DOHH2 (cell line): ENCODE data around the gene COPZ2.
A peak's percentile ranks its signal among the peaks of the same experiment; 100 is the strongest.

Experiments used
- H3F3A ChIP-seq: fragments of 200-600 bp; sonication (generic), shearing (Covaris generic); 2 replicates; pipeline ENCODE4 v1.6.0; 2016; ENCODE audit warnings: antibody characterized with exemption, mild to moderate bottlenecking; ENCODE audit not compliant: control insufficient read depth, insufficient read depth
- H3K27ac ChIP-seq: fragments of 200-600 bp; sonication (generic); 2 replicates; pipeline ENCODE4 v1.5.1; 2014; ENCODE audit warnings: low read depth, mild to moderate bottlenecking, low read length, moderate library complexity
- H3K27me3 ChIP-seq: fragments of 200-600 bp; sonication (generic); 2 replicates; pipeline ENCODE4 v1.6.1; 2014; ENCODE audit warnings: mild to moderate bottlenecking, low read length, mixed read lengths; ENCODE audit not compliant: control insufficient read depth
- H3K36me3 ChIP-seq: fragments of 200-600 bp; sonication (generic); 2 replicates; pipeline ENCODE4 v1.6.1; 2014; ENCODE audit warnings: mild to moderate bottlenecking, low read length, moderate library complexity, mixed read lengths; ENCODE audit not compliant: control insufficient read depth
- H3K4me1 ChIP-seq: fragments of 200-600 bp; sonication (generic); 2 replicates; pipeline ENCODE4 v1.6.1; 2014; ENCODE audit warnings: mild to moderate bottlenecking, low read length, mixed read lengths; ENCODE audit not compliant: control insufficient read depth
- H3K4me2 ChIP-seq: fragments of 200-600 bp; sonication (generic); 2 replicates; pipeline ENCODE4 v1.6.0; 2014; ENCODE audit warnings: mild to moderate bottlenecking, low read length, moderate library complexity
- H3K4me3 ChIP-seq: fragments of 200-600 bp; sonication (generic); 2 replicates; pipeline ENCODE4 v1.5.1; 2014; ENCODE audit warnings: mild to moderate bottlenecking, low read length, mixed read lengths
- H3K79me2 ChIP-seq: fragments of 200-600 bp; sonication (generic); 2 replicates; pipeline ENCODE4 v1.6.1; 2014; ENCODE audit warnings: mild to moderate bottlenecking, low read length, mixed read lengths; ENCODE audit not compliant: control insufficient read depth
- H3K9me2 ChIP-seq: fragments of 200-600 bp; sonication (generic); replicated peaks from 2 replicates; pipeline ENCODE4 v1.6.1; 2014; ENCODE audit warnings: mild to moderate bottlenecking, low read length, mixed read lengths; ENCODE audit not compliant: control insufficient read depth
- H3K9me3 ChIP-seq: fragments of 200-600 bp; sonication (generic); 2 replicates; pipeline ENCODE4 v1.6.1; 2014; ENCODE audit warnings: antibody characterized with exemption, low read length, mixed read lengths; ENCODE audit not compliant: control insufficient read depth, insufficient read depth
- H4K20me1 ChIP-seq: fragments of 200-600 bp; sonication (generic); 2 replicates; pipeline ENCODE4 v1.6.0; 2014; ENCODE audit warnings: low read depth, mild to moderate bottlenecking, antibody characterized with exemption, low read length, moderate library complexity; ENCODE audit not compliant: control insufficient read depth, insufficient read depth
- CTCF ChIP-seq: fragments of 200-600 bp; sonication (generic); IDR thresholded peaks from one replicate; pipeline ENCODE4 v1.5.1; 2014; ENCODE audit warnings: antibody characterized with exemption, mild to moderate bottlenecking, low read depth, low read length; ENCODE audit not compliant: poor library complexity, severe bottlenecking
- EZH2phosphoT487 ChIP-seq: fragments of 200-600 bp; sonication (generic); IDR thresholded peaks from 2 replicates; pipeline ENCODE4 v1.6.1; 2017; ENCODE audit warnings: borderline replicate concordance, mild to moderate bottlenecking, antibody characterized with exemption, low read length, moderate library complexity, mixed read lengths

Gene COPZ2

DNA sequence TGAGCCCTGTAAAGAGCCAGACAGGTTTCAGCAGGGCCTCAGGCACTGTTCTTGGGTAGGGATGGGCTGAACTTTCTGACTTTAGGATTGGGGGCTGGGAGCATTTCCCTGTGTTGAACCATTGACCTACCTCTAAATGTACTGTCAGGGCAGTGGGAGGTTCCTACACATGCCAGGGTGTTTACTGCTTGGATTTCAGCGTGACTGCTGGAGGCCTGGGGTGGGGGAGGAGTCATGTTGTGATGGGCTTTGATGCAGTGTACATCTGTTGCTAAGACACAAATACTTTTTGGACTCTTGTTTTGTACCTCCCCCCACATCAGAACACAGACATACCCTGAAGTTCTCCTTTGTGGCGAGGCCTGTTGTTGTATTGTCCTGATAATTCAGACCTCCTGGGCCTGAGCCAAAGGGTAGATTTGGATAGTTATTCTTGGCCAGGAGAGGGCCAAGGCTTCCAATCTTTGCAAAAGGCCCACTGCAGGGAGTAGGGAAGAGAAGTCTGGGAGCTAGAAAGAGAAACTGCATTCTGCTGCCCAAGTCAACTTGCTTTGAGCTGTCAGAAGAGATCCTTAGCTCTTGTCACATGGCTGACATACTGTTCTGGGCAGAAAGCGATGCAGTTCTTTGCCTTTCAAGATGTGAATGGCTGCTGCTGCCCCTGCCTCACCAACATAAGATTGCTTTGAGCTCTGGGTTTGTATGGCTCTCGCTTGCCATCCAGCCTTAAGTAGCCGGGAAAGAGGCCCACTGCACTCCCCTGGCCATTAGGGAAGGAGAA is 14.3 kb upstream of the COPZ2 start:
- peaks cover 15% of the 10 kb centered on the region for H4K20me1 ChIP-seq
- peak overlapping the region; percentile 25 for H3K4me3 ChIP-seq
- H3K36me3 ChIP-seq = peaks cover 71% of the 10 kb centered on the region
- H3K27ac ChIP-seq = no peak overlapping the region
- H3K9me3 ChIP-seq = no peaks in the 10 kb centered on the region
- peaks cover 94% of the 10 kb centered on the region for H3K79me2 ChIP-seq
- no peaks in the 10 kb centered on the region for H3K9me2 ChIP-seq
- no peak for TF ChIP-seq EZH2phosphoT487
- no peak for TF ChIP-seq CTCF
- H3K4me1 ChIP-seq = peaks cover 79% of the 10 kb centered on the region
- no peaks in the 10 kb centered on the region for H3F3A ChIP-seq
- H3K27me3 ChIP-seq = no peaks in the 10 kb centered on the region
- peak overlapping the region; percentile 44 for H3K4me2 ChIP-seq

DNA sequence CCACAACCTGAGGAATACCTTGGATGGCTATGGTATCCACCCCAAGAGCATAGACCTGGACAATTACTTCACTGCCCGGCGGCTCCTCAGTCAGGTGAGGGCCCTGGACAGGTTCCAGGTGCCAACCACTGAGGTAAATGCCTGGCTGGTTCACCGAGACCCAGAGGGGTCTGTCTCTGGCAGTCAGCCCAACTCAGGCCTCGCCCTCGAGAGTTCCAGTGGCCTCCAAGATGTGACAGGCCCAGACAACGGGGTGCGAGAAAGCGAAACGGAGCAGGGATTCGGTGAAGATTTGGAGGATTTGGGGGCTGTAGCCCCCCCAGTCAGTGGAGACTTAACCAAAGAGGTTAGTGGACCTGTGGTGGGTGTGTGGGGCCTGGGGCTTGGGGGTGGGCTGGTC is 13.7 kb upstream of the COPZ2 start:
- Histone ChIP-seq H3K27me3 (no peaks in the 10 kb centered on the region), H3K9me2 (no peaks in the 10 kb centered on the region), H3K36me3 (peaks cover 65% of the 10 kb centered on the region), H3K9me3 (no peaks in the 10 kb centered on the region), H3K79me2 (peaks cover 94% of the 10 kb centered on the region), H3K4me1 (peaks cover 80% of the 10 kb centered on the region), H3K27ac (no peak overlapping the region), H3K4me2 (peak overlapping the region; percentile 44), H3K4me3 (peak overlapping the region; percentile 25; the same call in 1 of the 2 replicates), H3F3A (no peaks in the 10 kb centered on the region), H4K20me1 (peaks cover 15% of the 10 kb centered on the region)
- TF ChIP-seq CTCF (no peak), EZH2phosphoT487 (no peak)

DNA sequence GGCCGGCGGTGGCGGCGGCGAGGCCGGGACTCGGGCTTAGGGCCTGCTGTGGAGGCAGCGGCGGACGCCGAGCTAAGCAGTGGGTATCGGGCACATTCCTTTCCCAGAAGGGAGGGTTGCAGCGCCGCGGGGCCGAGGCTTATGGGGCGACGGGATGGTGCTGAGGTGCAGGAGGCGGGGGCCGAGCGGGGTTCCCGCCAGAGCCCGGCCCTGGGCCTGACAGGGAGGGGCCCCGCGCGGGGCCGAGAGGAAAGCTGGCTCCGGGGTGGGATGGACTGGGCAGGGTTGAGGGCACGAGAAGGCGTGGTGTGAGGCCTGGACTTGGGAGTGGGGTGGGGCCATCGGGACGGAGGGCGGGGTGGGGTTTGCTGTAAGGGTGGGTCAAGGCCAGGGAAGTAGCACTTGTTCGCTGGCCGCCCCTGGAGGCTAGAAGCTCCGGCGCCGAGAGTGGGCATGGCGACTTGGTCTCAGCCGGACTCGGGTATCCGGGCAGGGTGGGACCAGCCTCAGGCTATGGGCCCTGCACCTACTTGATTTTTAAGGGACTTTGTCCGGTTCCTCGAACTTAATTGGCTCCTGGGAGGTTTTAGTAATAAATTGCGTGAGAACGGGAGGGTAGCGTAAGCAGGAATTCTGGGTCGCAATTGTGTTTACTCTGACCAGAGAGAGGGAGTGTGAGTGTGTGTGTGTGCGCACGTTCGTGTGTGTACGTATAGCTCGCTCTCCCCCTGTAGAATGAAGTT is 11.0 kb upstream of the COPZ2 start:
- Histone ChIP-seq H3K36me3 (peaks cover 47% of the 10 kb centered on the region), H3K27me3 (no peaks in the 10 kb centered on the region), H3K4me1 (peaks cover 63% of the 10 kb centered on the region), H3K27ac (peak overlapping the region; percentile 68), H3K4me3 (peak overlapping the region; percentile 84), H3K9me3 (no peaks in the 10 kb centered on the region), H4K20me1 (peaks cover 13% of the 10 kb centered on the region; the same call in 1 of the 2 replicates), H3K4me2 (peak overlapping the region; percentile 71), H3K79me2 (peaks cover 76% of the 10 kb centered on the region), H3K9me2 (no peaks in the 10 kb centered on the region), H3F3A (no peaks in the 10 kb centered on the region)
- TF ChIP-seq EZH2phosphoT487 = no peak
- TF ChIP-seq CTCF = no peak
